ENCODE results near the gene JAKMIP1.
"Not testable (repeated sequence)": the region's sequence is repeated elsewhere in the genome, so short reads cannot be mapped to it uniquely, and the experiment has no call there.

Gene JAKMIP1

GRCh38 chr4:5996641-5997040, 203.7 kb downstream of the JAKMIP1 start:
- Mint-ChIP-seq H3K4me1 (peaks cover 11% of the 10 kb centered on the region), H3K27ac (ENCODE audit: low read depth) (no peak overlapping the region), H3K4me3 (no peak overlapping the region), H3K36me3 (ENCODE audit: insufficient read depth) (no peaks in the 10 kb centered on the region), H3K9me3 (no peaks in the 10 kb centered on the region), H3K27me3 (no peaks in the 10 kb centered on the region)
- ATAC-seq (replicated peaks; ENCODE audit: extremely low read depth, poor library complexity, severe bottlenecking) (no peak), DNase-seq (ENCODE audit: low spot score in 2 of 2) (no peak)

GRCh38 chr4:5995901-5996623, 204.3 kb downstream of the JAKMIP1 start:
- DNase-seq (ENCODE audit: low spot score in 2 of 2): no peak
- Mint-ChIP-seq H3K4me3 (no peak overlapping the region), H3K27ac (ENCODE audit: low read depth) (no peak overlapping the region), H3K36me3 (ENCODE audit: insufficient read depth) (no peaks in the 10 kb centered on the region), H3K4me1 (peaks cover 11% of the 10 kb centered on the region), H3K9me3 (no peaks in the 10 kb centered on the region), H3K27me3 (no peaks in the 10 kb centered on the region)
- no peak for ATAC-seq (replicated peaks; ENCODE audit: extremely low read depth, poor library complexity, severe bottlenecking)

- Mint-ChIP-seq H3K4me3 (no peak overlapping the region), H3K27me3 (no peaks in the 10 kb centered on the region), H3K9me3 (no peaks in the 10 kb centered on the region), H3K4me1 (peaks cover 11% of the 10 kb centered on the region), H3K27ac (ENCODE audit: low read depth) (no peak overlapping the region), H3K36me3 (ENCODE audit: insufficient read depth) (no peaks in the 10 kb centered on the region)
- DNase-seq (ENCODE audit: low spot score in 2 of 2) (no peak), ATAC-seq (replicated peaks; ENCODE audit: extremely low read depth, poor library complexity, severe bottlenecking) (no peak)
Observed at GRCh38 chr4:5993876-5994811, 206.2 kb downstream of the JAKMIP1 start.

- DNase-seq (ENCODE audit: low spot score in 2 of 2): not testable (repeated sequence)
Observed at GRCh38 chr4:5993346-5993745, 207.0 kb downstream of the JAKMIP1 start.

GRCh38 chr4:5992828-5993321, 207.5 kb downstream of the JAKMIP1 start:
- ATAC-seq (replicated peaks; ENCODE audit: extremely low read depth, poor library complexity, severe bottlenecking) (no peak), DNase-seq (ENCODE audit: low spot score in 2 of 2) (no peak)
- no peaks in the 10 kb centered on the region for H3K27me3 Mint-ChIP-seq
- peaks cover 5% of the 10 kb centered on the region for H3K4me1 Mint-ChIP-seq
- H3K27ac Mint-ChIP-seq (ENCODE audit: low read depth): no peak overlapping the region
- H3K4me3 Mint-ChIP-seq: no peak overlapping the region
- H3K36me3 Mint-ChIP-seq (ENCODE audit: insufficient read depth): no peaks in the 10 kb centered on the region
- H3K9me3 Mint-ChIP-seq: no peaks in the 10 kb centered on the region

More at GRCh38 chr4:5993346-5993745, 207.0 kb downstream of the JAKMIP1 start:
- H3K9me3 Mint-ChIP-seq; H3K27ac Mint-ChIP-seq (ENCODE audit: low read depth); ATAC-seq (replicated peaks; ENCODE audit: extremely low read depth, poor library complexity, severe bottlenecking); H3K4me1 Mint-ChIP-seq; H3K4me3 Mint-ChIP-seq; H3K36me3 Mint-ChIP-seq (ENCODE audit: insufficient read depth); H3K27me3 Mint-ChIP-seq: not testable (repeated sequence)

- DNase-seq (ENCODE audit: low spot score in 2 of 2): no peak
- Mint-ChIP-seq H3K4me3 (no peak overlapping the region), H3K9me3 (no peaks in the 10 kb centered on the region), H3K4me1 (peaks cover 5% of the 10 kb centered on the region), H3K36me3 (ENCODE audit: insufficient read depth) (no peaks in the 10 kb centered on the region), H3K27me3 (no peaks in the 10 kb centered on the region), H3K27ac (ENCODE audit: low read depth) (no peak overlapping the region)
- no peak for ATAC-seq (replicated peaks; ENCODE audit: extremely low read depth, poor library complexity, severe bottlenecking)
Observed at GRCh38 chr4:5992171-5992827, 208.1 kb downstream of the JAKMIP1 start.

- no peaks in the 10 kb centered on the region for H3K9me3 Mint-ChIP-seq
- H3K36me3 Mint-ChIP-seq (ENCODE audit: insufficient read depth): no peaks in the 10 kb centered on the region
- peaks cover 5% of the 10 kb centered on the region for H3K4me1 Mint-ChIP-seq
- no peak overlapping the region for H3K27ac Mint-ChIP-seq (ENCODE audit: low read depth)
- no peak for ATAC-seq (replicated peaks; ENCODE audit: extremely low read depth, poor library complexity, severe bottlenecking)
- H3K27me3 Mint-ChIP-seq: no peaks in the 10 kb centered on the region
- no peak overlapping the region for H3K4me3 Mint-ChIP-seq
- no peak for DNase-seq (ENCODE audit: low spot score in 2 of 2)
Observed at GRCh38 chr4:5991405-5991804, 208.9 kb downstream of the JAKMIP1 start.

GRCh38 chr4:5990446-5991160, 209.7 kb downstream of the JAKMIP1 start:
- H3K27ac Mint-ChIP-seq (ENCODE audit: low read depth): no peak overlapping the region
- no peaks in the 10 kb centered on the region for H3K9me3 Mint-ChIP-seq
- H3K4me1 Mint-ChIP-seq: no peaks in the 10 kb centered on the region
- no peaks in the 10 kb centered on the region for H3K27me3 Mint-ChIP-seq
- ATAC-seq (replicated peaks; ENCODE audit: extremely low read depth, poor library complexity, severe bottlenecking): no peak
- no peaks in the 10 kb centered on the region for H3K36me3 Mint-ChIP-seq (ENCODE audit: insufficient read depth)
- no peak for DNase-seq (ENCODE audit: low spot score in 2 of 2)
- H3K4me3 Mint-ChIP-seq: no peak overlapping the region

GRCh38 chr4:5989236-5990225, 210.8 kb downstream of the JAKMIP1 start:
- Mint-ChIP-seq H3K4me3 (no peak overlapping the region), H3K4me1 (no peaks in the 10 kb centered on the region), H3K9me3 (peaks cover 8% of the 10 kb centered on the region), H3K27ac (ENCODE audit: low read depth) (no peak overlapping the region), H3K27me3 (no peaks in the 10 kb centered on the region), H3K36me3 (ENCODE audit: insufficient read depth) (no peaks in the 10 kb centered on the region)
- no peak for DNase-seq (ENCODE audit: low spot score in 2 of 2)
- ATAC-seq (replicated peaks; ENCODE audit: extremely low read depth, poor library complexity, severe bottlenecking): no peak

GRCh38 chr4:5988086-5988845, 212.1 kb downstream of the JAKMIP1 start:
- DNase-seq (ENCODE audit: low spot score in 2 of 2): no peak
- H3K27ac Mint-ChIP-seq (ENCODE audit: low read depth): no peak overlapping the region
- no peaks in the 10 kb centered on the region for H3K4me1 Mint-ChIP-seq
- H3K9me3 Mint-ChIP-seq: peaks cover 19% of the 10 kb centered on the region
- no peaks in the 10 kb centered on the region for H3K27me3 Mint-ChIP-seq
- no peak for ATAC-seq (replicated peaks; ENCODE audit: extremely low read depth, poor library complexity, severe bottlenecking)
- H3K4me3 Mint-ChIP-seq: no peak overlapping the region
- H3K36me3 Mint-ChIP-seq (ENCODE audit: insufficient read depth): no peaks in the 10 kb centered on the region

GRCh38 chr4:5984843-5985242, 215.5 kb downstream of the JAKMIP1 start:
- H3K27me3 Mint-ChIP-seq: no peaks in the 10 kb centered on the region
- ATAC-seq (replicated peaks; ENCODE audit: extremely low read depth, poor library complexity, severe bottlenecking) (no peak), DNase-seq (ENCODE audit: low spot score in 2 of 2) (no peak)
- H3K4me3 Mint-ChIP-seq: no peak overlapping the region
- no peaks in the 10 kb centered on the region for H3K4me1 Mint-ChIP-seq
- no peak overlapping the region for H3K27ac Mint-ChIP-seq (ENCODE audit: low read depth)
- H3K9me3 Mint-ChIP-seq: peaks cover 19% of the 10 kb centered on the region
- no peaks in the 10 kb centered on the region for H3K36me3 Mint-ChIP-seq (ENCODE audit: insufficient read depth)

Data from central memory CD8-positive, alpha-beta T cell (primary cell).